Superior temporal gyrus (tissue), 1 donor: Measurements from ENCODE around the gene CDC42EP1.

Experiments
- DNase-seq: peaks from one replicate; pipeline ENCODE4 v3.0.0-alpha.2; 2016; ENCODE audit errors: extremely low spot score

Gene CDC42EP1

DNA sequence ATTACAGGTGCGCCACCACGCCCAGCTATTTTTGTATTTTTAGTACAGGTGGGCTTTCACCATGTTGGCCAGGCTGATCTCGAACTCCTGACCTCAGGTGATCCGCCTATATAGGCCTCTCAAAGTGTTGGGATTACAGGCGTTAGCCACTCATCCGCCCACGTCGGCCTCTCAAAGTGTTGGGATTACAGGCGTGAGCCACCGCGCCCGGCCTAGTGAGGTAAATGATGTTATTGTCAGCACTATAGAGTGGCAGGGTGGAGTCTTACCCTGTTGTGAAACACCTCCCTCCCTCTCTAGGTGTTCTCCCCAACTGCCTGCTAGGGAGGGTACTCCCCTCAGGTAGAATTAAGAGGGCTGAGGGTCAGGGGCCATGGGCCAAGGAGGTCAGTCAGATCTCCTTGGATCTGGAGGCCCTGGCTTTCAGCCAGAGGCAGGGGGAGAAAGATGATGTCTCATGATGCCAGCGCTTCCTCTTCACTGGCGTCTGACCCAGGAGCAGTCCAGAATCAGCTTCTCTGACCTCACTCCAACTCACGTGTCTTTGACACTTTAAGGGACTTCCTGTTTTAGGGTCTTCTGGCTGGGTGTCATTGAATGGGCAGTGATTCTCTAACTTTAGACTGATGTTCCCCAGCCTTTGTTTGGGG is 50.3 kb downstream of the CDC42EP1 start:
- no peak for DNase-seq

DNA sequence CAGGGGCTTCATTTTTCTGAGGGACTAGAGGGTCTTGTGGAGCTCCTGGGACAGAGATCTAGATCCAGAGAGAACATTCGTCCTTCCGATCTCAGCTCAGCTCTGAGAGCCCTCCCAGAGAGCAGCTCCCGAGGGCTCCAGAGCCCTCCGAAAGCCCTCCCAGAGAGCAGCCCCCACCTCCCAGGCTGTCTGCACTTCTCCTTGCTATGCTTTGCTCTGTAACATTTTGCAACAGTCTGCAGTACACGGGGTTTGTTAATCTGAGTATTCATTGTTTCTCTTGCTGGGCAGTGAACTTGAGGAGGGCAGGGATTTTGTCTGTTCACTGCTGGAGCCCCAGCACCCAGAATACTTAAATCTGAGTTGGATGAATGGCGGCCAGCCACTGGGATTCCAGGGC is 50.9 kb downstream of the CDC42EP1 start:
- DNase-seq: no peak

DNA sequence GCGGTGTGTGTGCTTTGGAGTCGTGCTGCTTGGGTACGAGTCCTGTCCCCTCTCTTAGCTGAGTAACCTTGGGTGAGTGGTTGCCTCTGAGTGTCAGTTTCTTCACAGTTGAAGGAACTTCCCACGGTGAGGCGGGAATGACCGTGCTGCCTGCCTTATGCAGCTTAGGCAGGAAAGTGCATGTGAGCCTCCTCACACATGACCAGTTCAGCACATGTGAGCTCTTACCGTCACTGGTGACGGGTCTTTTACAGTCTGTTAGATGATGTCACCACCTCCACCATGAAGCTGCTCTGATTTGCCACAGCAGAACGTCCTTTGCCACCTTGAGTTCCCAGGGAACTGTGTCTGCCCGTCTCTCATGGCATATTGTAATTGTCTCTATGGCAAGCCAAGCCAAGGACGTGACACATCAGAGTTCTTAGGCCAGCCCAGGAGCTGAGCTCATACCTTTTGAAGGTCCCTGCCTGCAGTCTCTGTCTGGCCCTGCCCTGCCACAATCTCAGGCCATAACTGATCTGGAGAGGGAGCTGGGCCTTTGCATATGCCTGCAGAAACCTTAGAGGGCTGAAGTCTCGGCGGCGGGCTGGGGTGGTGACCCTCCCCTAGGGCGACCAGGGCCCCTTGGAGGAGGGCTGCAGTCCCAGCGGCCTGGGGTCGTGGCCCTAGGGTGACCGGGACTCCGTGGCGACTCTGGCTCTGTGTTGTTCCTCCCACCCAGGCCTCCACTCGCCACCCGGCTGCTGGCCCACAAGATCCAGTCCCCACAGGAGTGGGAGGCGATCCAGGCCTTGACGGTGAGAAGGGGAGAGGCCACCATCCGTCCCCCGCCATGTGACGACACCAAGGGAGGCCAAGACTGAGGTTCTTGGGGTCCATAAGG is 56.2 kb downstream of the CDC42EP1 start:
- DNase-seq: no peak

DNA sequence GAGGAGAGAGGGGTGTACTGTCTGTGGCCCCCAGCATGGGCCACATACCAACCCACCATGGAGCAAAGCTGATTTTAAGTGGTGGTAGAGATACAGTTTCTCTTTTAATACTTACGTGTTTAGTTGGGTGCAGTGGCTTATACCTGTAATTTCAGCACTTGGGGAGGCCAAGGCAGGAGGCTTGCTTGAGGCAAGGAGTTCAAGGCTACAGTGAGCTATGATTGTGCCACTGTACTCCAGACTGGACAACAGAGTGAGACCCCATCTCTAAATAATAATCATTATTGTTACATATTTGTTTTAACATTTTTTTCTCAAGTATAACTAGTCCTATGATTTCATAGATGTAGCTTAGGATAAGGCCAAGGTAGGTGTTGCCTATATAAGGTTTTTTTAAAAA is 57.2 kb downstream of the CDC42EP1 start:
- no peak for DNase-seq

DNA sequence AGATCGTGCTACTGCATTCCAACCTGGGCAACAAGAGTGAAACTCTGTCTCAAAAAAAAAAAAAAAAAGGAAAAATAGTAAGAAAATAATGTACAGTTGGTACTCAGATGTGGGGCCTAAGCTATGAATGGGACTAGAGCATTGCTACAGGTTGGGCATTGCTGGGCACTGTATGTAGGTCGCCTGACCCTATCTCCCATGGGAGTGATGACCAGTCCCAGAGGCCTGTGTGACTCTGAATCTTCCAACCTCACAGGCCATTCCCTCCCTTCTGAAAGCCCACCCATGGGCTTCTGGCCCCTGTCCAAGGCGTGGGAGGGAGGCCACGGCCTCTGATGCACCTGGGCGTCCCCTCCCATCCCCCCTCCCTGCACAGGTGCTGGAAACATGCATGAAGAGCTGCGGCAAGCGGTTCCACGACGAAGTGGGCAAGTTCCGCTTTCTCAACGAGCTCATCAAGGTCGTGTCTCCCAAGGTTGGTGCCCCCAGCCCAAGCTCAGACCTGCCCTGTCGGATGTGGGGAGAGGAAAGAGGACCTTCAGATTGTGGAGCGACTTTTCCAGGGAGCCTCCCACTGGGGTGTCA is 57.9 kb downstream of the CDC42EP1 start:
- DNase-seq: no peak

DNA sequence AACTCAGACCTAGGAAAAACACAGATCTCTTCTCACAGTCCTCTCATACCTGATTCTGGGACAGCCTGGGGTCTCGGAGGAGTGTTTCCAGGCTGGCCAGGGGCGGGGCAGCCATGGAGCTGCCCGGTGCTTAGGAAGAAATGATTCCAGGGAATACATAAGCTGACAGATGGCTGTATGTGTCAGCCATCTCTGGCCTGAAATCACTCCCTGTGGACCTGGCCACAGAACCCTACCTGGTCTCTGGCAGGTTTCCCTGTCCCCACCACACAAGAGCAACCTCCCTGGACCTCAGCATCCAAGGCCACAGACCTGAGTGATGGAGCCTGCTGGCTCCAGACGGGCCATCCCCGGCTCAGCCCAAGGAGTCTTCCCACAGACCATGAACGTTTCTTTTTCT is 58.4 kb downstream of the CDC42EP1 start:
- DNase-seq: no peak
